BE2C (cell line): ENCODE results near the gene COL5A1.

Experiments used
- DNase-seq: peaks from one replicate; pipeline ENCODE4 v3.0.0-alpha.2; 2020
- H3K27me3 ChIP-seq: fragments of 250-450 bp; sonication (Bioruptor Pico); 2 replicates; pipeline ENCODE4 v1.5.1; 2020; ENCODE audit warnings: mild to moderate bottlenecking
- H3K36me3 ChIP-seq: fragments of 250-450 bp; sonication (Bioruptor Pico); 2 replicates; pipeline ENCODE4 v1.5.1; 2020; ENCODE audit warnings: mild to moderate bottlenecking
- H3K4me1 ChIP-seq: fragments of 250-450 bp; sonication (Bioruptor Pico); 2 replicates; pipeline ENCODE4 v1.5.1; 2020
- H3K4me3 ChIP-seq: 2 replicates; pipeline ENCODE4 v1.5.1; 2011; ENCODE audit warnings: low read depth, low read length
- H3K9me3 ChIP-seq: fragments of 250-450 bp; sonication (Bioruptor Pico); 2 replicates; pipeline ENCODE4 v1.5.1; 2020
- TF ChIP-seq, protein P1 (sequence below): IDR thresholded peaks from 2 replicates; pipeline ENCODE4 v1.5.1; 2012; ENCODE audit warnings: mild to moderate bottlenecking, low read depth, low read length

COL5A1 gene

DNA sequence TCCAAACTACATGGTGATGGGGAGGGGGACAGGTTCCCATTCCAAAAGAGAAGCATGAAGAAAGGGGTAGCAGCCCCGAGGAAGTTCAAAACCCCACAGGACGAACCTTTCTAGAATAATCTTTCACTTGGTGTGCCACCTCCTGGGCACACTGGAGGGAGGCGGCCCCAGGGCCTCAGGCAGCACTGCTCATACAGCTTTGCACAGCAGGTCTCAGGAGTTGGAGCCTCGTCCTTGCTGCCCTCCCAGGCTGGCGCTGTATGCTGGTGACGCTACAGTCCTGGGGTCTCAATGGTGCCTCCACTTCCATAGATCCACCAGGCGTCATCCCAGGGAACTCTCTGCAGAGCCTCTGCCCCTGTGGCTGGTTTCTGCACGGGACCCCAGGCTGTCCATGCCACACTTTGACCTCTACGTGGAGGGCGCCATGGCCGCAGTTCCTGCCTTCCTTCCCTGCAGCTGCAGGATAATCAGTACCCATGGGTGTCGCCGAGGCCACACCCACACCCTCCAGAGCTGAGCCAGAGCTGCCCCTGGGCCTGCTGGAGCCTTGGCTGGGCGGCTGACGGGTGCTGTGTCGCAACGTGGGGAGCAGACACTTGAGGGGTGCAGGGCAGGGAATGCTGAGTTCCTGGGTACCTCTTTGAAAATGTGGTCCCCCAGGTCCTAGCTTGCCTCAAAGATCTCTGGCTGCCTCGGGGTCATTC, 95.3 kb downstream of the COL5A1 start:
- no peak for DNase-seq
- Histone ChIP-seq H3K4me1 (peaks cover 21% of the 10 kb centered on the region), H3K4me3 (no peak overlapping the region), H3K9me3 (no peaks in the 10 kb centered on the region), H3K36me3 (no peaks in the 10 kb centered on the region), H3K27me3 (no peaks in the 10 kb centered on the region)
- TF ChIP-seq, protein P1, sequence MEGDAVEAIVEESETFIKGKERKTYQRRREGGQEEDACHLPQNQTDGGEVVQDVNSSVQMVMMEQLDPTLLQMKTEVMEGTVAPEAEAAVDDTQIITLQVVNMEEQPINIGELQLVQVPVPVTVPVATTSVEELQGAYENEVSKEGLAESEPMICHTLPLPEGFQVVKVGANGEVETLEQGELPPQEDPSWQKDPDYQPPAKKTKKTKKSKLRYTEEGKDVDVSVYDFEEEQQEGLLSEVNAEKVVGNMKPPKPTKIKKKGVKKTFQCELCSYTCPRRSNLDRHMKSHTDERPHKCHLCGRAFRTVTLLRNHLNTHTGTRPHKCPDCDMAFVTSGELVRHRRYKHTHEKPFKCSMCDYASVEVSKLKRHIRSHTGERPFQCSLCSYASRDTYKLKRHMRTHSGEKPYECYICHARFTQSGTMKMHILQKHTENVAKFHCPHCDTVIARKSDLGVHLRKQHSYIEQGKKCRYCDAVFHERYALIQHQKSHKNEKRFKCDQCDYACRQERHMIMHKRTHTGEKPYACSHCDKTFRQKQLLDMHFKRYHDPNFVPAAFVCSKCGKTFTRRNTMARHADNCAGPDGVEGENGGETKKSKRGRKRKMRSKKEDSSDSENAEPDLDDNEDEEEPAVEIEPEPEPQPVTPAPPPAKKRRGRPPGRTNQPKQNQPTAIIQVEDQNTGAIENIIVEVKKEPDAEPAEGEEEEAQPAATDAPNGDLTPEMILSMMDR: no peak

DNA sequence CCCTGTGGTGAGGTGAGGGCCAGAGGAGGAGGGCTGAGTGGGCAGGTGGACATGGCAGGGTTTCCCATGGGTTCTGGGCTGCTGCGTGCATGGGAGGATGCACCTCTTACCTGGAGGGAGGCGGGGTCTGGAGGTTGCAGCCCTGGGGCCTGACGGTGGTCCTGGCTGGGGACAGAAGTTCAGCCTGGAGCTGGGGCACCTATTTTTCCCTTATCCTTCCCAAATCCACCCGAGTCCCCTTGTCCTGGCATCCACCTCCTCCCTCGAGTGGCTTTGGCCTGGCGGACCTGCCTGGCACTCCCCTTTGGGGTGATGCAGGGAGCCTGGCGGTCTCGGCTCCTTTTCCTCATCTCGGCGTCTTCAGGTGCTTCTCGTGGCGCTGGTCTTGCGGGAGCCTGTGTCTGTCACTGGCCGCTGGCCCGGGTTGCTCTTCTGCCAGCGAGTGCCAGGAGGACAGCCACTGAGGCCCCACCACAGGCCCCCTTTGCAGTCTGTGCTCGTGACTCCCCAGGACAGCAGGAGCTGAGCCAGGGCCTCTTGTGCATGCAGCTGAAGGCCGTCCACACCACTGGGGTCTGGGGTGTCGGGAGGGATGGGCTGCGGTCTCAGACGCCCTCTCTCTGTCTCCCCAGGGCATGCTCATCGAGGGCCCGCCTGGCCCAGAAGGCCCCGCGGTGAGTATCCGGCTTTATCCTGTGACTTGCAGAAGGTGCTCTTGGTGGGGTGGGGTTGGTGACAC, 96.4 kb downstream of the COL5A1 start:
- H3K9me3 ChIP-seq: no peaks in the 10 kb centered on the region
- TF ChIP-seq, protein P1: no peak
- no peak overlapping the region for H3K4me3 ChIP-seq
- no peaks in the 10 kb centered on the region for H3K36me3 ChIP-seq
- no peak for DNase-seq
- peaks cover 21% of the 10 kb centered on the region for H3K4me1 ChIP-seq
- no peaks in the 10 kb centered on the region for H3K27me3 ChIP-seq

- H3K9me3 ChIP-seq: no peaks in the 10 kb centered on the region
- no peaks in the 10 kb centered on the region for H3K36me3 ChIP-seq
- no peak overlapping the region for H3K4me3 ChIP-seq
- DNase-seq: peak; percentile 87
- H3K4me1 ChIP-seq: peaks cover 16% of the 10 kb centered on the region
- no peaks in the 10 kb centered on the region for H3K27me3 ChIP-seq
- TF ChIP-seq, protein P1: peak; percentile 90
Observed at GRCh38 chr9:134738869-134739659, 97.5 kb downstream of the COL5A1 start.

DNA sequence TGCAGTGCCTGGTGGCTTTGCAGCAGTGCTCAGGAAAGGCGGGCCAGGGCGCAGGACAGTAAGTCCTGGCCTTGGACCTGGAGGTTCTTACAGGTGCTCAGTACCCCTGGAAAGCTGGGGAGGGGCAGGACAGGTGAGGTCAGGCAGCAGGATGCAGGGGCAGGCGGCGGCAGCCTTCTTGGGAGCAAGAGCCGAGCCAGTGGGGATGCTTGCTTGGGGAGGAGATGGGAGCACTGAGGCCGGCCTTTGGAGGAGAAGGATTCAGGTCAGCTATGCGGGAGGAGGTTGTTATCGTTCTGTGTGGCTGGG, 98.0 kb downstream of the COL5A1 start:
- Histone ChIP-seq H3K27me3 (no peaks in the 10 kb centered on the region), H3K36me3 (no peaks in the 10 kb centered on the region), H3K9me3 (no peaks in the 10 kb centered on the region), H3K4me3 (no peak overlapping the region), H3K4me1 (peaks cover 10% of the 10 kb centered on the region)
- DNase-seq: no peak
- TF ChIP-seq, protein P1: no peak

DNA sequence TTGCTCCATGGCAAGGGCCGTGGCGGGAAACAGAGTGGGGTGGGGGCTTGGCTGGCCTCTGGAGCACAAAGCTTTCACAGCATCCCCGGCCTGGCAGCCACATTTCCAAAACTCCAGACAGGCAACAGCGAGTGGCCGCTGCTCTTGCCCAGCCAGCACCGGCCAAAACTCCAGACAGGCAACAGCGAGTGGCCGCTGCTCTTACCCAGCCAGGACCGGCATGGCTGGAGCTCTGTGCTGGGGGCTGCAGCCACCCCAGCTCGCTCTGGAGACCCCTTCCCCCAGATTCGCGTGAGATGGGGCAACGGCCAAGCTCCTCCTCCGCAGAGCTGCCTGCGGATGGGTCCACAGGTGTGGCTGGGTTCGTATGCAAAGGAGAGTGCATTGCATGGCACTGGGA, 98.5 kb downstream of the COL5A1 start:
- Histone ChIP-seq H3K4me3 (no peak overlapping the region), H3K36me3 (no peaks in the 10 kb centered on the region), H3K9me3 (no peaks in the 10 kb centered on the region), H3K27me3 (no peaks in the 10 kb centered on the region), H3K4me1 (peaks cover 10% of the 10 kb centered on the region; the same call in 1 of the 2 replicates)
- no peak for DNase-seq
- TF ChIP-seq, protein P1: no peak

- no peaks in the 10 kb centered on the region for H3K36me3 ChIP-seq
Observed at GRCh38 chr9:134741846-134742245, 100.2 kb downstream of the COL5A1 start.

More at GRCh38 chr9:134741846-134742245, 100.2 kb downstream of the COL5A1 start:
- no peak for DNase-seq
- H3K9me3 ChIP-seq: no peaks in the 10 kb centered on the region
- no peak overlapping the region for H3K4me3 ChIP-seq
- H3K27me3 ChIP-seq: no peaks in the 10 kb centered on the region
- TF ChIP-seq, protein P1: no peak
- H3K4me1 ChIP-seq: 0 out of 2 replicates have a peak, but pooled peaks cover 4% of the 10 kb centered on the region
